ENCODE results near the gene RXFP1.

- TF ChIP-seq CTCF (IDR thresholded peaks at IDR 0.05): no peak
- TF ChIP-seq POLR2A (IDR thresholded peaks at IDR 0.05): no peak
- TF ChIP-seq EP300 (IDR thresholded peaks at IDR 0.05): no peak
Measured at GRCh38 chr4:158671665-158671914, 149.9 kb downstream of the RXFP1 start, which contains the start of gene C4orf46.
